PC-9 (cell line): ENCODE measurements around the gene CCL15.

Source experiments
- EZH2 ChIP-seq: fragments of 200-600 bp; sonication (generic); IDR thresholded peaks from 2 replicates; pipeline ENCODE4 v1.8.0; 2017; ENCODE audit warnings: antibody characterized with exemption, low read depth
- TF ChIP-seq, protein P1 (sequence below): fragments of 200-600 bp; sonication (generic); conservative IDR thresholded peaks from 2 replicates; pipeline ENCODE4 v1.6.1; 2017; ENCODE audit warnings: mixed run types, antibody characterized with exemption, mild to moderate bottlenecking, moderate library complexity

DNA sequence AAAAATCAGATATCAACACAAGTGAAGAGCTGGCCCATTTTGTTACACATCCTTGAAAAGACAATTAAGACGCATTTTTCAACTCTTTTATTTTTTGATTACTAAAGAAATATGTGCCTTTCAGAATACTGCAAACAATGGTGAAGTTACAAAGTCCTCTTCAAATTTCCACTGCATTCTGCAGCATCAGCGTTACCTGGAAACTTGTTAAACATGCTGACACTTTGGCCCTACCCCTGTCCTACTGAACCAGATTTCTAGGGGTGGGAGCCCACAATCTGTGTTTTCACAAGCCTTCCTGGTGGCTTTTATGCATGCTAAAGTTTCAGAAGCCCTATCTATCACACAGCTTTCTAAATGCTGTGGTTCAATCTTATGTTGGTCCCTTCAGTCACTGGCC lies 10.3 kb downstream of the CCL15 start:
- TF ChIP-seq, protein P1, sequence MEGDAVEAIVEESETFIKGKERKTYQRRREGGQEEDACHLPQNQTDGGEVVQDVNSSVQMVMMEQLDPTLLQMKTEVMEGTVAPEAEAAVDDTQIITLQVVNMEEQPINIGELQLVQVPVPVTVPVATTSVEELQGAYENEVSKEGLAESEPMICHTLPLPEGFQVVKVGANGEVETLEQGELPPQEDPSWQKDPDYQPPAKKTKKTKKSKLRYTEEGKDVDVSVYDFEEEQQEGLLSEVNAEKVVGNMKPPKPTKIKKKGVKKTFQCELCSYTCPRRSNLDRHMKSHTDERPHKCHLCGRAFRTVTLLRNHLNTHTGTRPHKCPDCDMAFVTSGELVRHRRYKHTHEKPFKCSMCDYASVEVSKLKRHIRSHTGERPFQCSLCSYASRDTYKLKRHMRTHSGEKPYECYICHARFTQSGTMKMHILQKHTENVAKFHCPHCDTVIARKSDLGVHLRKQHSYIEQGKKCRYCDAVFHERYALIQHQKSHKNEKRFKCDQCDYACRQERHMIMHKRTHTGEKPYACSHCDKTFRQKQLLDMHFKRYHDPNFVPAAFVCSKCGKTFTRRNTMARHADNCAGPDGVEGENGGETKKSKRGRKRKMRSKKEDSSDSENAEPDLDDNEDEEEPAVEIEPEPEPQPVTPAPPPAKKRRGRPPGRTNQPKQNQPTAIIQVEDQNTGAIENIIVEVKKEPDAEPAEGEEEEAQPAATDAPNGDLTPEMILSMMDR, result no peak
- TF ChIP-seq EZH2, result no peak
